ENCODE data around the gene RELN. TPM values are rescaled to one million over a fixed set of nuclear protein-coding genes. Genes with fewer than 3 reads are reported as not detected.

Gene RELN
- total and polyA plus RNA-seq, 2 of the 13 experiments (the other 11 are each of a cell fraction or from before 2014, with no cell fraction given): 315 to 332 TPM

DNA sequence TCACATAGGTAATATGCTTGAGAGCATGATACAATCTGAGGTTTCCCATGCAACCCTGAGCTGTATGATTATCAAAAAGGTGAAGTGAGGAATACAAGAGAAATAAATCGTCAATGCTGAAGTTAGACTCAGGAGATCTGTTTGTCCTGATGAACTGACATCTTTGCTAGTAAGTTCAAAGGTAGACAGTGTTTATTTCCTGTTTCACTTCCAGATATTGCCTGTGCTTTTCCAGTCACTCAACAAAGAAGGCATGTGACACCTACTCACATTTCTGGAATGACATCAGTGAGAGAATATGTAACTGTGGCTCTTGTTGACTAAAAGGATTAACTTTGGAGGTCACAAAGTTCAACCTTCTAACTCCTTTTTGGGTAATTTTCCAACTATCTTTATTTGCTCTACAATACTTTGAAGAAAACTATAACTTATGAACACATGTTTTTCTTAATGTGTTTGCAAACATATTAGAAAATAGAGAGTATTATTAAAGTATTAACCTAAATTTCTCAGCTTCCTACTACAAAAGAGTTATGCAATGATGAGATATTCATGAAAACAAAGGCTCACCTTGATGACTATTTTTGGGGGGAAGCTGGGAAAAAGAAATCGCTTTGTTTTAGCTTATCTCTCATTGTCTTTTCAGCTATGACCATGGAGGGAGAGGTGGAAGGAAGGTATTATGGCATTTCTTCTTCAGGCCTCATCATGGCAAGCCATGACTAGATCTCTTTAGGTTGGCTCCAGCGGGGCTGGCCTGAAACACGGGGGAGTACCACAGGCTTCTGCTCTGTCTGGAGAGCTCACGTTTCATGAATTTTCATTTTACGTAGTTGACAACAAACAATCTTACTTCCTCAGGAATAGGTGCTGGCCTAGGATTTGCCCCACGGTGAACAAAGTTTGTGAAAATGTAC, 328.7 kb downstream of the RELN start (continued):
- no peak for TF ChIP-seq MTF1 (CRISPR knock-in tag; IDR thresholded peaks at IDR 0.05)
- TF ChIP-seq ZNF75D (CRISPR knock-in tag; IDR thresholded peaks at IDR 0.05; ENCODE audit: borderline replicate concordance): no peak
- no peak for TF ChIP-seq AGO1 (IDR thresholded peaks at IDR 0.05; ENCODE audit: low read depth, low read length, poor library complexity, severe bottlenecking)
- peak; percentile 97 for TF ChIP-seq TCF7 (IDR thresholded peaks at IDR 0.05; ENCODE audit: low read depth)
- peak; percentile 71; the same call in 1 of the 2 replicates for TF ChIP-seq LCORL (IDR thresholded peaks at IDR 0.05)
- peak; percentile 79; the same call in 1 of the 2 replicates for TF ChIP-seq LCORL (CRISPR knock-in tag; IDR thresholded peaks at IDR 0.05)
- peak; percentile 99 for TF ChIP-seq PITX1 (CRISPR knock-in tag; IDR thresholded peaks at IDR 0.05)
- TF ChIP-seq IRX3 (CRISPR knock-in tag; IDR thresholded peaks at IDR 0.05; ENCODE audit: borderline replicate concordance, low read depth): no peak
- no peak for TF ChIP-seq ZNF282 (IDR thresholded peaks at IDR 0.05; ENCODE audit: partially characterized antibody)
- TF ChIP-seq ZNF629 (CRISPR knock-in tag; conservative IDR thresholded peaks at IDR 0.05): 0 out of 2 replicates have a peak, but pooled peaks have one; percentile 12
- TF ChIP-seq ZIK1 (CRISPR knock-in tag; IDR thresholded peaks at IDR 0.05; ENCODE audit: borderline replicate concordance, low read depth): no peak
- peak; percentile 94 for TF ChIP-seq HNF4A (CRISPR knock-in tag; IDR thresholded peaks at IDR 0.05)
- peak; percentile 29; the same call in 1 of the 2 replicates for TF ChIP-seq ZMYM3 (CRISPR knock-in tag; IDR thresholded peaks at IDR 0.05)
- TF ChIP-seq, protein P1, sequence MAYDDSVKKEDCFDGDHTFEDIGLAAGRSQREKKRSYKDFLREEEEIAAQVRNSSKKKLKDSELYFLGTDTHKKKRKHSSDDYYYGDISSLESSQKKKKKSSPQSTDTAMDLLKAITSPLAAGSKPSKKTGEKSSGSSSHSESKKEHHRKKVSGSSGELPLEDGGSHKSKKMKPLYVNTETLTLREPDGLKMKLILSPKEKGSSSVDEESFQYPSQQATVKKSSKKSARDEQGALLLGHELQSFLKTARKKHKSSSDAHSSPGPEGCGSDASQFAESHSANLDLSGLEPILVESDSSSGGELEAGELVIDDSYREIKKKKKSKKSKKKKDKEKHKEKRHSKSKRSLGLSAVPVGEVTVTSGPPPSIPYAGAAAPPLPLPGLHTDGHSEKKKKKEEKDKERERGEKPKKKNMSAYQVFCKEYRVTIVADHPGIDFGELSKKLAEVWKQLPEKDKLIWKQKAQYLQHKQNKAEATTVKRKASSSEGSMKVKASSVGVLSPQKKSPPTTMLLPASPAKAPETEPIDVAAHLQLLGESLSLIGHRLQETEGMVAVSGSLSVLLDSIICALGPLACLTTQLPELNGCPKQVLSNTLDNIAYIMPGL (CRISPR knock-in tag; IDR thresholded peaks at IDR 0.05; ENCODE audit: borderline replicate concordance in 1 of 2, low read depth in 1 of 2): no peak
- peak; percentile 96 for TF ChIP-seq CREM (IDR thresholded peaks at IDR 0.05)
- TF ChIP-seq CREM (CRISPR knock-in tag; IDR thresholded peaks at IDR 0.05): no peak
- TF ChIP-seq, protein P2, sequence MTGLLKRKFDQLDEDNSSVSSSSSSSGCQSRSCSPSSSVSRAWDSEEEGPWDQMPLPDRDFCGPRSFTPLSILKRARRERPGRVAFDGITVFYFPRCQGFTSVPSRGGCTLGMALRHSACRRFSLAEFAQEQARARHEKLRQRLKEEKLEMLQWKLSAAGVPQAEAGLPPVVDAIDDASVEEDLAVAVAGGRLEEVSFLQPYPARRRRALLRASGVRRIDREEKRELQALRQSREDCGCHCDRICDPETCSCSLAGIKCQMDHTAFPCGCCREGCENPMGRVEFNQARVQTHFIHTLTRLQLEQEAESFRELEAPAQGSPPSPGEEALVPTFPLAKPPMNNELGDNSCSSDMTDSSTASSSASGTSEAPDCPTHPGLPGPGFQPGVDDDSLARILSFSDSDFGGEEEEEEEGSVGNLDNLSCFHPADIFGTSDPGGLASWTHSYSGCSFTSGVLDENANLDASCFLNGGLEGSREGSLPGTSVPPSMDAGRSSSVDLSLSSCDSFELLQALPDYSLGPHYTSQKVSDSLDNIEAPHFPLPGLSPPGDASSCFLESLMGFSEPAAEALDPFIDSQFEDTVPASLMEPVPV (CRISPR knock-in tag; IDR thresholded peaks at IDR 0.05): no peak; the same call in 1 of the 2 replicates
- peak; percentile 87 for TF ChIP-seq HHEX (CRISPR knock-in tag; IDR thresholded peaks at IDR 0.05)
- TF ChIP-seq, protein P3, sequence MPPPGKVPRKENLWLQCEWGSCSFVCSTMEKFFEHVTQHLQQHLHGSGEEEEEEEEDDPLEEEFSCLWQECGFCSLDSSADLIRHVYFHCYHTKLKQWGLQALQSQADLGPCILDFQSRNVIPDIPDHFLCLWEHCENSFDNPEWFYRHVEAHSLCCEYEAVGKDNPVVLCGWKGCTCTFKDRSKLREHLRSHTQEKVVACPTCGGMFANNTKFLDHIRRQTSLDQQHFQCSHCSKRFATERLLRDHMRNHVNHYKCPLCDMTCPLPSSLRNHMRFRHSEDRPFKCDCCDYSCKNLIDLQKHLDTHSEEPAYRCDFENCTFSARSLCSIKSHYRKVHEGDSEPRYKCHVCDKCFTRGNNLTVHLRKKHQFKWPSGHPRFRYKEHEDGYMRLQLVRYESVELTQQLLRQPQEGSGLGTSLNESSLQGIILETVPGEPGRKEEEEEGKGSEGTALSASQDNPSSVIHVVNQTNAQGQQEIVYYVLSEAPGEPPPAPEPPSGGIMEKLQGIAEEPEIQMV (CRISPR knock-in tag; IDR thresholded peaks at IDR 0.05; ENCODE audit: low read depth): no peak
- TF ChIP-seq PLRG1 (conservative IDR thresholded peaks at IDR 0.05): no peak
- no peak for TF ChIP-seq RBAK (CRISPR knock-in tag; IDR thresholded peaks at IDR 0.05)
- TF ChIP-seq HDAC1 (CRISPR knock-in tag; IDR thresholded peaks at IDR 0.05): peak; percentile 74
- peak; percentile 89 for TF ChIP-seq BHLHE40 (IDR thresholded peaks at IDR 0.05; ENCODE audit: low read length)
- TF ChIP-seq IKZF1 (IDR thresholded peaks at IDR 0.05): no peak
- TF ChIP-seq, protein P4, sequence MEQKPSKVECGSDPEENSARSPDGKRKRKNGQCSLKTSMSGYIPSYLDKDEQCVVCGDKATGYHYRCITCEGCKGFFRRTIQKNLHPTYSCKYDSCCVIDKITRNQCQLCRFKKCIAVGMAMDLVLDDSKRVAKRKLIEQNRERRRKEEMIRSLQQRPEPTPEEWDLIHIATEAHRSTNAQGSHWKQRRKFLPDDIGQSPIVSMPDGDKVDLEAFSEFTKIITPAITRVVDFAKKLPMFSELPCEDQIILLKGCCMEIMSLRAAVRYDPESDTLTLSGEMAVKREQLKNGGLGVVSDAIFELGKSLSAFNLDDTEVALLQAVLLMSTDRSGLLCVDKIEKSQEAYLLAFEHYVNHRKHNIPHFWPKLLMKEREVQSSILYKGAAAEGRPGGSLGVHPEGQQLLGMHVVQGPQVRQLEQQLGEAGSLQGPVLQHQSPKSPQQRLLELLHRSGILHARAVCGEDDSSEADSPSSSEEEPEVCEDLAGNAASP (CRISPR knock-in tag; IDR thresholded peaks at IDR 0.05; ENCODE audit: borderline replicate concordance): peak; percentile 86
